GM23248 (cell line): ENCODE data around the gene EHBP1L1. TPM values are rescaled to one million over a fixed set of nuclear protein-coding genes. Genes with fewer than 3 reads are reported as not detected.
"Not testable (repeated sequence)": the region's sequence is repeated elsewhere in the genome, so short reads cannot be mapped to it uniquely, and the experiment has no call there.

Experiments
- DNase-seq: peaks from one replicate; pipeline ENCODE4 v3.0.0-alpha.2; 2015
- H2AFZ ChIP-seq: fragments of 200-600 bp; sonication (generic); 2 replicates; pipeline ENCODE4 v1.6.1; 2016; ENCODE audit warnings: antibody characterized with exemption
- H3F3A ChIP-seq: fragments of 200-600 bp; sonication (generic); 2 replicates; pipeline ENCODE4 v1.6.1; 2016; ENCODE audit warnings: mild to moderate bottlenecking, antibody characterized with exemption, mixed run types; ENCODE audit not compliant: insufficient read depth
- H3K27ac ChIP-seq: fragments of 200-600 bp; sonication (generic); 2 replicates; pipeline ENCODE4 v1.5.1; 2016; ENCODE audit warnings: mild to moderate bottlenecking
- H3K27me3 ChIP-seq: fragments of 200-600 bp; sonication (generic); replicated peaks from 2 replicates; pipeline ENCODE4 v1.6.1; 2016; ENCODE audit warnings: mild to moderate bottlenecking; ENCODE audit not compliant: insufficient read depth
- H3K36me3 ChIP-seq: fragments of 200-600 bp; sonication (generic); 2 replicates; pipeline ENCODE4 v1.6.1; 2016; ENCODE audit warnings: low read depth, mild to moderate bottlenecking
- H3K4me1 ChIP-seq: fragments of 200-600 bp; sonication (generic); 2 replicates; pipeline ENCODE4 v1.6.1; 2016; ENCODE audit warnings: mild to moderate bottlenecking; ENCODE audit not compliant: insufficient read depth
- H3K4me2 ChIP-seq: fragments of 200-600 bp; sonication (generic); one replicate; pipeline ENCODE4 v1.6.1; 2016; ENCODE audit warnings: mild to moderate bottlenecking; ENCODE audit not compliant: unreplicated experiment
- H3K4me3 ChIP-seq: fragments of 200-600 bp; sonication (generic); 2 replicates; pipeline ENCODE4 v1.5.1; 2016; ENCODE audit warnings: mild to moderate bottlenecking
- H3K79me2 ChIP-seq: fragments of 200-600 bp; sonication (generic); 2 replicates; pipeline ENCODE4 v1.6.1; 2016; ENCODE audit warnings: mild to moderate bottlenecking; ENCODE audit not compliant: insufficient read depth
- H3K9ac ChIP-seq: fragments of 200-600 bp; sonication (generic); 2 replicates; pipeline ENCODE4 v1.6.1; 2016; ENCODE audit warnings: mild to moderate bottlenecking
- H3K9me2 ChIP-seq: fragments of 200-600 bp; sonication (generic); 2 replicates; pipeline ENCODE4 v1.6.1; 2016; ENCODE audit warnings: mixed run types, mild to moderate bottlenecking, moderate library complexity; ENCODE audit not compliant: insufficient read depth
- H3K9me3 ChIP-seq: fragments of 200-600 bp; sonication (generic); one replicate; pipeline ENCODE4 v1.6.1; 2017; ENCODE audit warnings: low read depth
- H4K20me1 ChIP-seq: fragments of 200-600 bp; sonication (generic); 2 replicates; pipeline ENCODE4 v1.6.0; 2016; ENCODE audit not compliant: insufficient read depth
- EZH2 ChIP-seq: fragments of 200-600 bp; sonication (generic); IDR thresholded peaks from 2 replicates; pipeline ENCODE4 v1.6.1; 2018; ENCODE audit warnings: antibody characterized with exemption, mild to moderate bottlenecking; ENCODE audit not compliant: insufficient read depth, poor library complexity, severe bottlenecking
- EZH2phosphoT487 ChIP-seq: fragments of 200-600 bp; sonication (generic); IDR thresholded peaks from 2 replicates; pipeline ENCODE4 v1.6.1; 2018; ENCODE audit warnings: antibody characterized with exemption, moderate library complexity, mild to moderate bottlenecking, low read depth; ENCODE audit not compliant: insufficient read depth
- WGBS, 2 experiments: methylation state at CpG; one replicate each; pipeline ENCODE4 v1.1.6; 2015 to 2017; ENCODE audit warnings: low lambda C conversion rate in 2 of 2, low coverage in 1 of 2; ENCODE audit errors: missing lambda C conversion rate in 2 of 2; 5-methylcytosine and 5-hydroxymethylcytosine counted together
- in situ Hi-C: fragments of 300-500 bp; cut with MboI; formaldehyde crosslinking; loops from 2 replicates; pipeline ENCODE4 v1.15.0; 2020
- polyA plus RNA-seq: library from polyadenylated mRNA; unstranded; fragments of >200 nt; fragmentation: Nextera tagmentation; extraction: Ambion mirVana; gene quantifications from 2 replicates; pipeline ENCODE4 v1.2.1, GENCODE V29; 2016
- total RNA-seq: library from RNA; depleted of rRNA; stranded (reverse); fragments of >200 nt; shearing (Covaris generic); gene quantifications from 2 replicates; pipeline ENCODE4 v1.2.3, GENCODE V29; 2014

The EHBP1L1 gene
- total and polyA plus RNA-seq, 2 experiments from 2014 or later: 11.5 to 85.5 TPM

DNA sequence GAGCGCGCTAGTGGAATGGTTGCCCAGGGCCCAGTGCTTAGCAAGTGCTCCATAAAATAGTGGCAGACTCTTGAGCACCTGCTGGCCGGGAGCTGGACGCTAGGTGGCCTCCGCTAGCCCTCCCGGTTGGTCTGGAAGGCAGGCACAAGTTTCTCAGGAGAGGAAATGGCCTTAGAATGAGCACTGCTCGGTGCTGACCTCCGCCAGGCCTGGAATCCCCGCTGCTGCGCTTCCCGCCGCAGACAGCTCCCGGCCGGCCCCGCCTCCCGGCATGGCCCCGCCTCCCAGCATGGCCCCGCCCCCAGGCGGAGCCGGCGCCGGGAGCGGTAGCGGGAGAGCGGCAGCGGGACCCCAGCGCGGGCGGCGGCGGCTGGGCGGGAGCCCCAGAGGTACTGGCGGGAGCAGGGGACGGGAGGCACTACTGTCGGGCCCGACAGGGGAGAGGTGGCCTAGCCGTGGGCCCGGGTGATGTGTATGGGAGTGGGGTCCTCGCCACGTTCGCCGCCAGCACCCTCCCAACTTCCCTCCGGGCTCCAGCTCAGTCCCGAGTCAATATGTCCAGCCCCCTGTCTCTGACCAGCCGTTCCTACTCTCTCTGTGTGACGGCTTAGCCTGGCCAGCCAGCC lies 62.1 kb downstream of the EHBP1L1 start, which contains the start of gene SIPA1:
Gene SIPA1, plus strand, starts transcription at position 308 of the 626 bp plus-strand sequence. CDS start 2,821 bp downstream, outside the sequence.
- TF ChIP-seq EZH2: no peak
- TF ChIP-seq EZH2phosphoT487: no peak
- H3F3A ChIP-seq: peaks cover 10% of the 10 kb centered on the region
- in situ Hi-C loops: no loop called here
- H3K4me3 ChIP-seq: peak within 1 kb of the TSS; percentile 76
- peaks cover 2% of the 10 kb centered on the region; the same call in 1 of the 2 replicates for H3K36me3 ChIP-seq
- H3K4me2 ChIP-seq: peak within 1 kb of the TSS; percentile 76
- WGBS, 2 experiments: 5 to 10% methylated on average over 20 to 45 of the region's 46 CpGs
- H4K20me1 ChIP-seq: no peaks in the 10 kb centered on the region
- no peaks in the 10 kb centered on the region for H3K27me3 ChIP-seq
- H3K79me2 ChIP-seq: no peaks in the 10 kb centered on the region
- no peaks in the 10 kb centered on the region for H3K9me2 ChIP-seq
- peak within 1 kb of the TSS; percentile 45 for H2AFZ ChIP-seq
- DNase-seq: peak; percentile 88
- H3K9ac ChIP-seq: peak within 1 kb of the TSS; percentile 66
- 0 out of 2 replicates have a peak within 1 kb of the TSS, but pooled peaks have one; percentile 23 for H3K27ac ChIP-seq
- no peaks in the 10 kb centered on the region for H3K4me1 ChIP-seq
- H3K9me3 ChIP-seq: no peaks in the 10 kb centered on the region

DNA sequence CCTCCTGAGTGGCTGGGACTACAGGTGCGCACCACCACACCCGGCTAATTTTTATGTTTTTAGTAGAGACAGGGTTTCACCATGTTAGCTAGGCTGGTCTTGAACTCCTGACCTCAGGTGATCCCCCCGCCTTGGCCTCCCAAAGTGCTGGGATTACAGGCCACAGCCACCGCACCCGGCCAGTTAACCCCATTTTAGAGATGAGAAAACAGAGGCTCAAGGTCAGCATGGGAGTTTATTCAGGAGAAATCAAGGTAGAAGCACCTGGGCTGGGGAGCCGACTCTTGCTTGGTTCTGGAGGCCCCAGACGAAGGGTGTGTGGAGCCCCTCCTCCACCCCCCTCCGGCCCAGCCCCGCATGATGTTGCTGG lies 63.4 kb downstream of the EHBP1L1 start:
- H3F3A ChIP-seq: peaks cover 10% of the 10 kb centered on the region
- H3K9ac ChIP-seq, H2AFZ ChIP-seq, DNase-seq, H3K27me3 ChIP-seq, H3K79me2 ChIP-seq, H3K9me2 ChIP-seq, in situ Hi-C loops, H3K4me2 ChIP-seq, H4K20me1 ChIP-seq, H3K4me1 ChIP-seq, H3K9me3 ChIP-seq, H3K4me3 ChIP-seq, H3K27ac ChIP-seq, H3K36me3 ChIP-seq: not testable (repeated sequence)
- WGBS, 2 experiments: 86 to 90% methylated on average over 6 to 9 of the region's 9 CpGs

DNA sequence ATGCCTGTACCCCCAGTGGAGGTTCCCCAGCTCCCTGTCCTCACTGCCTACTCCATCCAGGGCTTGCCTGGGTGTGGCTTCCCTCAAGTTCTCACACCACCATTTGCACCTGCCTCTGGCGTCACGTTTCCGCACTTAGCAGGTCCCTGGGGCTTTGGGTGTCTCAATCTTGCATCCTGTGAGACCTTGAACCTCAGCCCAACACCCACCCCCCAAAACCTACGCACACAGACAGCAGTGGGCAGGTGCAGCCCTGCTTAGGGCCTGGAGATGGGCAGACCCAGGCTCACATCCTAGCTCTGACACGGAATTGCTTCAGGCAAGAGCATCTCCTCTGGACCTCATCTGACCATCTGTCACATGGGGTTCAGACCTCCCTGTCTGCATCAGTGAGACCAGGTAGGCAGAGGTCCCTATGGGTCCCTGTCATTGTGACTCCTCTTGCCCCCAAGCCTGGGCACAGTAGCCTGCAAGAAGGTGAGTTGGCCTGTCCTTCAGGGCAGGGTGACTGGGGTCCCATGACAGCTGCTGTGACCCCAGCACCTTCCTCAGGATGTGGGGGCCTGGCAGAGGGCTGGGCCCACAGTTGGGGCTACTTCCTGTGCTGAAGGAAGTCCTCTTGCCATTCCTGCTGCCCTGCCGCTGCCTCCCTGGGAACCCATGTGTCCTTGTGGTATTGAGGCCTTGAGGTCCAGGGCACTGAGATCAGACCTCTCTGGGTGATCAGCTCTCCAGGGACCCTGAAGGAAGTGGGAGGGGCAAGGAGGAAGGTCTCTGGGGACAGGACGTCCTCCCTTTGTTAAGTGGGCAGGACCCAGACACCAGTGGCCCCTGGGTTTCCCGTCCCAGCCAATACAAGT lies 64.0 kb downstream of the EHBP1L1 start:
- in situ Hi-C loops: no loop called here
- H3K36me3 ChIP-seq: peaks cover under 1% of the 10 kb centered on the region; the same call in 1 of the 2 replicates
- H3K9ac ChIP-seq: no peak overlapping the region
- TF ChIP-seq EZH2 (no peak), EZH2phosphoT487 (no peak)
- H3K4me3 ChIP-seq: no peak overlapping the region
- H3K4me2 ChIP-seq: no peak overlapping the region
- H3K27ac ChIP-seq: no peak overlapping the region
- H4K20me1 ChIP-seq: no peaks in the 10 kb centered on the region
- H3K9me3 ChIP-seq: no peaks in the 10 kb centered on the region
- H2AFZ ChIP-seq: no peak overlapping the region
- no peaks in the 10 kb centered on the region for H3K4me1 ChIP-seq
- no peaks in the 10 kb centered on the region for H3K27me3 ChIP-seq
- no peaks in the 10 kb centered on the region for H3K9me2 ChIP-seq
- H3F3A ChIP-seq: peaks cover 10% of the 10 kb centered on the region
- DNase-seq: no peak
- no peaks in the 10 kb centered on the region for H3K79me2 ChIP-seq
- 90 to 95% methylated on average over 5 to 8 of the region's 8 CpGs for WGBS, 2 experiments

DNA sequence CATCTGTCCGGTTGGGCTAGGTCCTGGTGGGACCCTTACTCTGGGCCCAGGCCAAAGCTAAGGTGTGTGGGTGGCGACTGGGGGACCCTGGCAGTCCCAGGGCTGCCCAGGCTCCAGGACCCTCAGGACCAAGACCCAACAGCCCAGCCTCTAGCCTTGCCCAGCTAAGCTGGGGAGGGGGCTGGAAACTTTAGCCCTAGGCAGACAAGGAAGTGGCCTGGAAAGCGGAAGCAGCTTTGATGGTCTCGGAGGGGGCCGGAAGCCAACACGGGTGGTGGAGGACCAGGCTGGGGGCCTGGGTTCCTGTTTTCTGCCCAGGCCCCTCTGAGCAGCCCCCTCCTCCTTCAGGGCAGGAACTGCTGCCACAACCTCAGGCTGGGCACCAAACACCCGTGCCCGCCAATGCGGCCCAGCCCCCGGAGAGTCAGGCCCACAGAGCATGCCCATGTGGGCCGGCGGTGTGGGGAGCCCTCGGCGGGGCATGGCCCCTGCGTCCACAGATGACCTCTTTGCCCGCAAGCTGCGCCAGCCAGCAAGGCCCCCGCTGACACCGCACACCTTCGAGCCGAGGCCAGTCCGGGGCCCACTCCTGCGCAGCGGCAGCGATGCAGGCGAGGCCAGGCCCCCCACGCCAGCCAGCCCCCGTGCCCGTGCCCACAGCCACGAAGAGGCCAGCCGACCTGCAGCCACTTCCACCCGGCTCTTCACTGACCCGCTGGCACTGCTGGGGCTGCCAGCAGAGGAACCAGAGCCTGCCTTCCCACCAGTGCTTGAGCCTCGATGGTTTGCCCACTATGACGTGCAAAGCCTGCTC lies 64.8 kb downstream of the EHBP1L1 start:
- H3K9me3 ChIP-seq: no peaks in the 10 kb centered on the region
- no peaks in the 10 kb centered on the region for H3K9me2 ChIP-seq
- no peak for DNase-seq
- H3K27me3 ChIP-seq: no peaks in the 10 kb centered on the region
- H2AFZ ChIP-seq: no peak overlapping the region
- no peaks in the 10 kb centered on the region for H3K79me2 ChIP-seq
- no peak overlapping the region for H3K9ac ChIP-seq
- 86 to 95% methylated on average over 13 to 35 of the region's 35 CpGs for WGBS, 2 experiments
- peaks cover 10% of the 10 kb centered on the region for H3F3A ChIP-seq
- H3K4me3 ChIP-seq: no peak overlapping the region
- H4K20me1 ChIP-seq: no peaks in the 10 kb centered on the region
- TF ChIP-seq EZH2phosphoT487 (no peak), EZH2 (no peak)
- in situ Hi-C loops: no loop called here
- H3K27ac ChIP-seq: no peak overlapping the region
- no peaks in the 10 kb centered on the region; the same call in 1 of the 2 replicates for H3K36me3 ChIP-seq
- no peak overlapping the region for H3K4me2 ChIP-seq
- H3K4me1 ChIP-seq: no peaks in the 10 kb centered on the region
